HFF-Myc (cell line): ENCODE data around the gene MRPL55.

ENCODE experiments used
- DNase-seq: peaks from one replicate; pipeline ENCODE4 v3.0.0-alpha.2; 2011; ENCODE audit warnings: low read depth; ENCODE audit errors: extremely low read depth
- H3K4me3 ChIP-seq: replicated peaks from 2 replicates; pipeline ENCODE4 v1.5.1; 2011; ENCODE audit warnings: low read depth, mild to moderate bottlenecking, control low read depth, low read length
- CTCF ChIP-seq: IDR thresholded peaks from 2 replicates; pipeline ENCODE4 v1.5.1; 2012; ENCODE audit warnings: mild to moderate bottlenecking, low read depth, low read length, control low read depth; ENCODE audit errors: missing control alignments

The MRPL55 gene

GRCh38 chr1:228147151-228147693, 38.1 kb upstream of the MRPL55 start:
- no peak for DNase-seq
- H3K4me3 ChIP-seq: no peak overlapping the region
- no peak for TF ChIP-seq CTCF

DNA sequence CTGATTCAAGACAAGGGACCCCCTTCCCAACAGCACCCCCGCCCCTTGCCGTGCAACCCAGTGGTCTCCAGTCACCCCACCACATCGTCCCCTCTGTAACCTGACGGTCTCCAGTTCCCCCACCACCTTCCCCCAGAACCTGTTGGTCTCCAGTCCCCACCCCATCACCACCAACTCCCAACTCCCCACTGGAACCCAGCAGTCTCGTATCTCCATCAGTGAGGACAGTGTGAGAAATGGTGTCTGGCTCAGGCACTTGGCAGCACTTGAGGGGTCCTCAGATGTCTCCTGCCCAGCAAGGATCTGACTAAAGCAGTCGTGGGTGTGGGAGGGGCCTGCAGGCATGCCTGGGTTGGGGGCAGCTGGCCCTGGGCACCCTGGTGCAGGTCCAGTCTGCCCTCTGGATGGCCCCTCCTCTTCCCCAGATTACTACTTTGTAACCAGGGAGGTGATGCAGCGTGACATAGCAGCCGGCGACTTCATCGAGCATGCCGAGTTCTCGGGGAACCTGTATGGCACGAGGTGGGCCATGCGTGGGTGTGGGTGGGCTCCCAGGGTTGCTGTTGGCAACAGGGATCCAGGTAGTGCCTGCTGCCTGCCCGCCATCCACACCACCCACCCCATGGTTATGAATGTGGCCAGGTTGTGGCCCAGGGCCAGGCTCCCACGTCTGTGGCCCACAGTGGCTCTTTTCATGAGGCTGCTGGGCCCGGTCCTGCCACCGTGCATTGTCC, 37.5 kb upstream of the MRPL55 start:
- no peak for TF ChIP-seq CTCF
- DNase-seq: no peak
- H3K4me3 ChIP-seq: no peak overlapping the region

GRCh38 chr1:228145463-228146416, 36.6 kb upstream of the MRPL55 start:
- no peak overlapping the region for H3K4me3 ChIP-seq
- TF ChIP-seq CTCF: no peak
- DNase-seq: no peak

DNA sequence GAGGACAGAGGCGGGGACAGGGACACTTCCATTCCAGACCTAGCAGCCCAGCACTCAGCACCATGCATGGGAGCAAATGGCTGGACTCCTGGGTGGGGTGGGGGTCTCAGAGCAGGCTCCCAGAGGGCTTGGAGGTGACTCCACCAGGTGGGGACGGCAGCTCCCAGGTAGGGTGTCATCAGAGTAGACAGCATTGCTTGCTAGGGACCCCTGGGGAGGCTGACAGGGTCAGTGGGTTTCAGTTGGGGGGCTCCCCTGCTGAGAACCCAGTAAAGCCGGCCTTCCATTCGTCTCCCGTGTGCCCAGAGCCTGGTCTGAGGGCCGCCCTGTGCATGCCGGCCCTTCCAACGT, 35.9 kb upstream of the MRPL55 start:
- no peak for TF ChIP-seq CTCF
- no peak overlapping the region for H3K4me3 ChIP-seq
- no peak for DNase-seq

GRCh38 chr1:228144193-228144992, 35.3 kb upstream of the MRPL55 start:
- no peak for TF ChIP-seq CTCF
- no peak overlapping the region for H3K4me3 ChIP-seq
- no peak for DNase-seq

DNA sequence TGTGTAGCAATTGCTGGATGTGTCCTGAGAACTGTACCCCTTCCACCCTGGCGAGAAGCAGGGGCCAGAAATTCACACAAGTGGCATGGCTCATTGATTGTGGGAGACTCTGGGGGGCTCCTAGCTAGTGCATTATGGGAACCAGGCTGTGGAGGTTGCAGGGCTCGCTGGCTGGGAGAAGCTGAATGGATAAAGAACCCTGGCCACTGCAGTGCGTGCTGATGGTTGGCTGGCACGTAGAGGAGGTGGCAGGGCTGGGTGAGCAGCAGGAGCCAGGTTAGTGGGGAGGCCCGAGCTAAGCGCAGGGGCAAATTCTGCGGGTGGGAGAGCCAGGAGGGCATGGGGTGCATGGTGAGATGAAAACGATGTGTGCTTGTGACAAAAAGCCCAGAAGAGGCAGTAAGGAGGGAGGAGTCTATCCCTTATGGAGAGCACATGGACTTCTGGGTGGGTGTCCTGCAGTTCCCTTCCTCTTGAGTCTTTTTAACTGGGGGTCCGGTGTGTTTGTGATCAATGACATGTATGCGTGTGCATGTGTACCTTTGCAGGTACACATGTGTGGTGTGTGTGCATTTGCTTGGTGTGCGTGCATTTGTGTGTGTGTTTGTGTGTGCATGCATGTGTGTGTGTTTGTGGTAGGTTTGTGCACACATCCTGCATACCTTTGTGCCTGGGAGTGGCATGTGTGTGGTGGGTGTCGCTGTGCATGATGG, 34.5 kb upstream of the MRPL55 start:
- no peak overlapping the region for H3K4me3 ChIP-seq
- no peak for DNase-seq
- no peak for TF ChIP-seq CTCF
